ENCODE measurements around the gene RNF224. TPM values are rescaled to one million over a fixed set of nuclear protein-coding genes. Genes with fewer than 3 reads are reported as not detected.

The RNF224 gene
- total and polyA plus RNA-seq, 4 donors = not detected

DNA sequence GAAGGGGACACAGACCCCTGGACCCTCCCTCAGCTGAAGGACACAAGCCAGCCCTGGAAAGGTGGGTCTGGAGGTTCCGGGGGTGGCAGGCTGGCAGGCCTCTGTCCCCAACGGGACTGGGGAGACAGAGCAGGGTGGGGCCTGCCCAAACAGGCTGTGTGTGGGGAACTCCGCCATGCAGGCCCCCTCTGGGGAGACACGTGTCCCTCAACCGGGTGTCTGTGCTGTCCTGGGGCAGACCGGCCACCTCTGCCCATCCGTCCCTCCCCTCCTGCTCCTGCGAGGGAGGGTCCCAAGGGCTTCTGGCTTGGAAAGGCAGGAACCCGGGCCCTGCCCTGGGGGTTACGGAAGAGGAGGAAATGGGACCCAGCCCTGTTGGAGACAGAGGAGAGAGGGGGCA, 4.8 kb downstream of the RNF224 start:
- Histone ChIP-seq H3K27ac (ENCODE audit: low read depth in 1 of 2, low read length in 2 of 2) (no peak overlapping the region), H3K4me1 (ENCODE audit: control insufficient read depth in 4 of 4, insufficient read depth in 4 of 4, low read length in 3 of 4) (peaks cover 5 to 14% (median 8%) of the 10 kb centered on the region in 4 donors), H3K9ac (ENCODE audit: low read depth in 1 of 2, low read length in 2 of 2) (no peak overlapping the region), H3K9me3 (ENCODE audit: control insufficient read depth in 4 of 4, low read length in 3 of 4) (no peaks in the 10 kb centered on the region), H3K36me3 (ENCODE audit: control insufficient read depth in 4 of 4, insufficient read depth in 3 of 4, low read depth in 1 of 4, low read length in 3 of 4) (no peaks in the 10 kb centered on the region), H3K4me3 (ENCODE audit: low read depth in 1 of 3, low read length in 3 of 3) (no peak overlapping the region), H3K27me3 (ENCODE audit: control insufficient read depth in 4 of 4, insufficient read depth in 4 of 4, low read length in 3 of 4) (no peaks in the 10 kb centered on the region)
- WGBS = 82% methylated on average over 10 of the region's 10 CpGs
- TF ChIP-seq SP1 (IDR thresholded peaks at IDR 0.05) = no peak
- no peak for DNase-seq (ENCODE audit: low spot score)

DNA sequence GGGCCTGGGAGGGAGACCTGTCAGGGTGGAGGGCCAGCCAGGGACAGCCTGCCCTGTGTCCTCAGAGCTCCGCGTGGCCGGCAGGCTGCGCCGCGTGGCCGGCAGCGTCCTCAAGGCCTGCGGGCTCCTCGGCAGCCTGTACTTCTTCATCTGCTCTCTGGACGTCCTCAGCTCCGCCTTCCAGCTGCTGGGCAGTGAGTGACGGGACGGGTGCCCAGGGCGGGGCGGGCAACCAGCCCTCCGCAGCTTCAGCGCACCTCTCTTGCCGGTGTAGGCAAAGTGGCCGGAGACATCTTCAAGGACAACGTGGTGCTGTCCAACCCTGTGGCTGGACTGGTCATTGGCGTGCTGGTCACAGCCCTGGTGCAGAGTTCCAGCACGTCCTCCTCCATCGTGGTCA, 5.2 kb downstream of the RNF224 start:
- no peak overlapping the region for H3K9ac ChIP-seq (ENCODE audit: low read depth in 1 of 2, low read length in 2 of 2)
- 87% methylated on average over 24 of the region's 24 CpGs for WGBS
- no peak overlapping the region for H3K4me3 ChIP-seq (ENCODE audit: low read depth in 1 of 3, low read length in 3 of 3)
- no peaks in the 10 kb centered on the region for H3K27me3 ChIP-seq (ENCODE audit: control insufficient read depth in 4 of 4, insufficient read depth in 4 of 4, low read length in 3 of 4)
- DNase-seq (ENCODE audit: low spot score) = no peak
- no peak overlapping the region for H3K27ac ChIP-seq (ENCODE audit: low read depth in 1 of 2, low read length in 2 of 2)
- TF ChIP-seq, protein P1, sequence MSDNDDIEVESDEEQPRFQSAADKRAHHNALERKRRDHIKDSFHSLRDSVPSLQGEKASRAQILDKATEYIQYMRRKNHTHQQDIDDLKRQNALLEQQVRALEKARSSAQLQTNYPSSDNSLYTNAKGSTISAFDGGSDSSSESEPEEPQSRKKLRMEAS (IDR thresholded peaks at IDR 0.05) = no peak
- H3K9me3 ChIP-seq (ENCODE audit: control insufficient read depth in 4 of 4, low read length in 3 of 4) = no peaks in the 10 kb centered on the region
- H3K4me1 ChIP-seq (ENCODE audit: control insufficient read depth in 4 of 4, insufficient read depth in 4 of 4, low read length in 3 of 4) = peaks cover 5 to 14% (median 8%) of the 10 kb centered on the region in 4 donors
- no peaks in the 10 kb centered on the region for H3K36me3 ChIP-seq (ENCODE audit: control insufficient read depth in 4 of 4, insufficient read depth in 3 of 4, low read depth in 1 of 4, low read length in 3 of 4)

DNA sequence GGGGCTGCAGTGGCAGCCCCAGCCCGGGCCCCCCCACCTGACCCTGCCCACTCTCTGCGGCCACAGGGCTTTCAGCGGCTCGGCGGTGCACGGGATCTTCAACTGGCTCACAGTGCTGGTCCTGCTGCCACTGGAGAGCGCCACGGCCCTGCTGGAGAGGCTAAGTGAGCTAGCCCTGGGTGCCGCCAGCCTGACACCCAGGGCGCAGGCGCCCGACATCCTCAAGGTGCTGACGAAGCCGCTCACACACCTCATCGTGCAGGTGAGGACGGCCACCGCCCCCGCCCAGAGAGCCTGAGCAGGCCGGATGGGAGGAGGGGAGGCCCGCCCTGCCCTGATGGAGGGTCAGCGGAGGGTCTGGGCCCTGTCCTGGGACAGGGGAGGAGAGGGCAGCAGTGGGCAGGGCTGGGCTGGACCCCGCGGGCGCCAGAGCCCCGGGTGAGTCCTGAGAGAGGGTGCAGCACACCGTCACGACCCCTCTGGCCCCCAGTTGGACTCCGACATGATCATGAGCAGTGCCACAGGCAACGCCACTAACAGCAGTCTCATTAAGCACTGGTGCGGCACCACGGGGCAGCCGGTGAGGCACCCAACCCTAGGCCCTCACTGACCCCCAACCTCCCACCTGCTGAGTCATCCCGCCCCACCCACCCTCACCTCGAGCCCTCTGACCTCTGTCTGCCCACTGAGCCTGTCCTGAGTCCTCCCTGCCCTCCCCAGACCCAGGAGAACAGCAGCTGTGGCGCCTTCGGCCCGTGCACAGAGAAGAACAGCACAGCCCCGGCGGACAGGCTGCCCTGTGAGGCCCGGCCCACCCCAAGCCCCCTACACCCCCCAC, 6.1 kb downstream of the RNF224 start:
- no peak for TF ChIP-seq GABPA (IDR thresholded peaks at IDR 0.05 in 1 of 2, conservative IDR thresholded peaks at IDR 0.05 in 1 of 2)
- no peak for TF ChIP-seq RXRA (IDR thresholded peaks at IDR 0.05)
- TF ChIP-seq, protein P2, sequence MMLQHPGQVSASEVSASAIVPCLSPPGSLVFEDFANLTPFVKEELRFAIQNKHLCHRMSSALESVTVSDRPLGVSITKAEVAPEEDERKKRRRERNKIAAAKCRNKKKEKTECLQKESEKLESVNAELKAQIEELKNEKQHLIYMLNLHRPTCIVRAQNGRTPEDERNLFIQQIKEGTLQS (IDR thresholded peaks at IDR 0.05) = no peak
- TF ChIP-seq, protein P1 (IDR thresholded peaks at IDR 0.05) = no peak
- TF ChIP-seq FOXA2 (IDR thresholded peaks at IDR 0.05) = no peak
- no peaks in the 10 kb centered on the region for H3K36me3 ChIP-seq (ENCODE audit: control insufficient read depth in 4 of 4, insufficient read depth in 3 of 4, low read depth in 1 of 4, low read length in 3 of 4)
- H3K9ac ChIP-seq (ENCODE audit: low read depth in 1 of 2, low read length in 2 of 2) = no peak overlapping the region
- no peak overlapping the region for H3K4me3 ChIP-seq (ENCODE audit: low read depth in 1 of 3, low read length in 3 of 3)
- 75% methylated on average over 40 of the region's 40 CpGs for WGBS
- no peak overlapping the region for H3K27ac ChIP-seq (ENCODE audit: low read depth in 1 of 2, low read length in 2 of 2)
- DNase-seq (ENCODE audit: low spot score) = no peak
- peaks cover 5 to 21% (median 8%) of the 10 kb centered on the region in 4 donors for H3K4me1 ChIP-seq (ENCODE audit: control insufficient read depth in 4 of 4, insufficient read depth in 4 of 4, low read length in 3 of 4)
- H3K9me3 ChIP-seq (ENCODE audit: control insufficient read depth in 4 of 4, low read length in 3 of 4) = no peaks in the 10 kb centered on the region
- no peaks in the 10 kb centered on the region for H3K27me3 ChIP-seq (ENCODE audit: control insufficient read depth in 4 of 4, insufficient read depth in 4 of 4, low read length in 3 of 4)

DNA sequence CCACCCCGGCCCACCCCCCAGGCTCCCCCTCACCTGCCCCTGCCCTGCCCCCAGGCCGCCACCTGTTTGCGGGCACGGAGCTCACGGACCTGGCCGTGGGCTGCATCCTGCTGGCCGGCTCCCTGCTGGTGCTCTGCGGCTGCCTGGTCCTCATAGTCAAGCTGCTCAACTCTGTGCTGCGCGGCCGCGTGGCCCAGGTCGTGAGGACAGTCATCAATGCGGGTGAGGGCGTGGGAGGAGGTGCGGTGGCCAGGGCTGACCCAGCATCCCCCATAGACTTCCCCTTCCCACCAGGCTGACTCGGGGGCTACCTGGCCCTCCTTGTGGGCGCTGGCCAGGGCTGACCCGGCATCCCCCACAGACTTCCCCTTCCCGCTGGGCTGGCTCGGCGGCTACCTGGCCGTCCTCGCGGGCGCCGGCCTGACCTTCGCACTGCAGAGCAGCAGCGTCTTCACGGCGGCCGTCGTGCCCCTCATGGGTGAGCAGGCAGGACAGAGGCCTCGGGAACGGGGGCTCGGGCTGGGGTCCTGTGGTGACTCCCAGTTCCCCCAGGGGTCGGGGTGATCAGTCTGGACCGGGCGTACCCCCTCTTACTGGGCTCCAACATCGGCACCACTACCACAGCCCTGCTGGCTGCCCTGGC, 6.9 kb downstream of the RNF224 start:
- no peaks in the 10 kb centered on the region for H3K36me3 ChIP-seq (ENCODE audit: control insufficient read depth in 4 of 4, insufficient read depth in 3 of 4, low read depth in 1 of 4, low read length in 3 of 4)
- WGBS = 39% methylated on average over 40 of the region's 40 CpGs
- no peak overlapping the region for H3K9ac ChIP-seq (ENCODE audit: low read depth in 1 of 2, low read length in 2 of 2)
- H3K9me3 ChIP-seq (ENCODE audit: control insufficient read depth in 4 of 4, low read length in 3 of 4) = no peaks in the 10 kb centered on the region
- H3K4me3 ChIP-seq (ENCODE audit: low read depth in 1 of 3, low read length in 3 of 3) = no peak overlapping the region
- H3K27me3 ChIP-seq (ENCODE audit: control insufficient read depth in 4 of 4, insufficient read depth in 4 of 4, low read length in 3 of 4) = no peaks in the 10 kb centered on the region
- H3K4me1 ChIP-seq (ENCODE audit: control insufficient read depth in 4 of 4, insufficient read depth in 4 of 4, low read length in 3 of 4) = peaks cover 5 to 21% (median 8%) of the 10 kb centered on the region in 4 donors
- TF ChIP-seq TAF1 (conservative IDR thresholded peaks at IDR 0.05) = no peak
- TF ChIP-seq, protein P1 (IDR thresholded peaks at IDR 0.05) = no peak
- no peak overlapping the region for H3K27ac ChIP-seq (ENCODE audit: low read depth in 1 of 2, low read length in 2 of 2)
- no peak for DNase-seq (ENCODE audit: low spot score)
